Sigmoid colon (tissue), 4 donors: ENCODE results near the gene AIG1.

ENCODE experiments used
- CTCF ChIP-seq, 4 experiments: fragments of 450-650 bp in 3 of 4; fragments of 200-600 bp in 1 of 4; IDR thresholded peaks; one replicate each; pipeline ENCODE4 v1.5.1; 2016 to 2019; ENCODE audit warnings: antibody characterized with exemption in 4 of 4, mild to moderate bottlenecking in 3 of 4, moderate library complexity in 2 of 4
- EP300 ChIP-seq, 4 donors: sonication (generic); formaldehyde crosslinking; IDR thresholded peaks; one replicate each; pipeline ENCODE4 v1.6.1; 2017; ENCODE audit warnings: antibody characterized with exemption in 4 of 4
- POLR2A ChIP-seq, 2 donors: fragments of 450-650 bp; IDR thresholded peaks; one replicate each; pipeline ENCODE4 v1.6.1; 2016; ENCODE audit warnings: antibody characterized with exemption in 2 of 2, mild to moderate bottlenecking in 2 of 2, moderate library complexity in 2 of 2

GRCh38 chr6:143271024-143271423 lies 210.3 kb downstream of the AIG1 start:
- TF ChIP-seq POLR2A (IDR thresholded peaks at IDR 0.05) (no peak), CTCF (IDR thresholded peaks at IDR 0.05) (no peak), EP300 (IDR thresholded peaks at IDR 0.05) (no peak)
